GM10248 (cell line): ENCODE data around the gene RSRC1.
"Not testable (repeated sequence)": the region's sequence is repeated elsewhere in the genome, so short reads cannot be mapped to it uniquely, and the experiment has no call there.

ENCODE experiments used
- CTCF ChIA-PET: fragments of 300-600 bp; sonication (Branson Sonifier 250); formaldehyde crosslinking; extraction: SDS; loops from one replicate; lab custom pipeline; 2021; ENCODE audit warnings: antibody characterized with exemption; lab: Yijun Ruan, JAX
- POLR2A ChIA-PET: fragments of 350-650 bp; sonication (Branson Sonifier 250); formaldehyde crosslinking; extraction: SDS; loops from one replicate; lab custom pipeline; 2020; ENCODE audit warnings: antibody characterized with exemption; lab: Yijun Ruan, JAX
- DNase-seq: peaks from one replicate; pipeline ENCODE4 v3.0.0; 2012; ENCODE audit errors: extremely low spot score
- CTCF ChIP-seq: IDR thresholded peaks from 2 replicates; pipeline ENCODE4 v1.5.1; 2012; ENCODE audit warnings: mild to moderate bottlenecking, low read depth; ENCODE audit errors: extremely low read depth, missing control alignments, control extremely low read depth

RSRC1 gene

GRCh38 chr3:158548691-158549090, 438.8 kb downstream of the RSRC1 start:
- ChIA-PET CTCF (interaction anchor here (1.9 to 2.1 kb wide), 2 partner anchors 8 to 10 kb away, joined by 5 to 9 read pairs; no protein-coding TSS in a partner anchor), POLR2A (no interaction called here)
- no peak for TF ChIP-seq CTCF
- no peak for DNase-seq

- POLR2A ChIA-PET, DNase-seq: not testable (repeated sequence)
- CTCF ChIA-PET, result interaction anchor here (2.1 kb wide), 1 partner anchor 9 kb away, joined by 9 read pairs; no protein-coding TSS in a partner anchor
Measured at GRCh38 chr3:158549938-158550337, 440.0 kb downstream of the RSRC1 start.

- ChIA-PET CTCF (interaction anchor here (1.5 kb wide), 1 partner anchor 237 kb away, joined by 3 read pairs; no protein-coding TSS in a partner anchor), POLR2A (no interaction called here)
- no peak for DNase-seq
- no peak for TF ChIP-seq CTCF
Measured at GRCh38 chr3:158552124-158552523, 442.2 kb downstream of the RSRC1 start.

- POLR2A ChIA-PET, result no interaction called here
Measured at GRCh38 chr3:158559504-158559903, 449.6 kb downstream of the RSRC1 start.

GRCh38 chr3:158560979-158561378, 451.1 kb downstream of the RSRC1 start:
- ChIA-PET CTCF (no interaction called here), POLR2A (no interaction called here)
- no peak for DNase-seq
- TF ChIP-seq CTCF, result no peak

More at GRCh38 chr3:158559504-158559903, 449.6 kb downstream of the RSRC1 start:
- no peak for DNase-seq
- CTCF ChIA-PET, result no interaction called here
- no peak for TF ChIP-seq CTCF

GRCh38 chr3:158562674-158563073, 452.8 kb downstream of the RSRC1 start:
- CTCF ChIA-PET, result interaction anchor here (0.7 to 1.2 kb wide), 2 partner anchors 9 to 128 kb away, joined by 3 to 4 read pairs; no protein-coding TSS in a partner anchor
- no peak for TF ChIP-seq CTCF
- no peak for DNase-seq
- POLR2A ChIA-PET, result no interaction called here

GRCh38 chr3:158563076-158563475, 453.2 kb downstream of the RSRC1 start:
- no peak for TF ChIP-seq CTCF
- ChIA-PET POLR2A (no interaction called here), CTCF (no interaction called here)
- no peak for DNase-seq
